ENCODE data around the gene REV1.
A peak's percentile ranks its signal among the peaks of the same experiment; 100 is the strongest.
"Not testable (repeated sequence)": the region's sequence is repeated elsewhere in the genome, so short reads cannot be mapped to it uniquely, and the experiment has no call there.

The REV1 gene

GRCh38 chr2:99485824-99486223 lies 4.0 kb downstream of the REV1 start:
- DNase-seq = no peak

GRCh38 chr2:99485411-99485810 lies 4.4 kb downstream of the REV1 start:
- DNase-seq = peak; percentile 8

GRCh38 chr2:99484205-99484604 lies 5.6 kb downstream of the REV1 start:
- no peak for DNase-seq

- peak; percentile 20 for DNase-seq
Measured at GRCh38 chr2:99481941-99482340, 7.9 kb downstream of the REV1 start.

- no peak for DNase-seq
Measured at GRCh38 chr2:99481527-99481926, 8.3 kb downstream of the REV1 start.

- DNase-seq = no peak
Measured at GRCh38 chr2:99480390-99480789, 9.4 kb downstream of the REV1 start.

- DNase-seq = no peak
Measured at GRCh38 chr2:99478632-99479031, 11.2 kb downstream of the REV1 start.

GRCh38 chr2:99477054-99477453 lies 12.8 kb downstream of the REV1 start:
- DNase-seq = no peak

- DNase-seq = no peak
Measured at GRCh38 chr2:99476629-99477028, 13.2 kb downstream of the REV1 start.

- not testable (repeated sequence) for DNase-seq
Measured at GRCh38 chr2:99475095-99475494, 14.7 kb downstream of the REV1 start.

GRCh38 chr2:99473518-99474083 lies 16.2 kb downstream of the REV1 start:
- DNase-seq = peak; percentile 11

GRCh38 chr2:99472600-99472960 lies 17.2 kb downstream of the REV1 start:
- no peak for DNase-seq

GRCh38 chr2:99471654-99472599 lies 17.9 kb downstream of the REV1 start:
- DNase-seq = no peak

GRCh38 chr2:99470957-99471356 lies 18.9 kb downstream of the REV1 start:
- no peak for DNase-seq

- not testable (repeated sequence) for DNase-seq
Measured at GRCh38 chr2:99470459-99470858, 19.4 kb downstream of the REV1 start.

GRCh38 chr2:99469394-99469793 lies 20.4 kb downstream of the REV1 start:
- DNase-seq = no peak

- DNase-seq = peak; percentile 42
Measured at GRCh38 chr2:99468155-99468554, 21.7 kb downstream of the REV1 start.

- no peak for DNase-seq
Measured at GRCh38 chr2:99467390-99467789, 22.4 kb downstream of the REV1 start.

- DNase-seq = no peak
Measured at GRCh38 chr2:99461828-99462483, 27.9 kb downstream of the REV1 start.

GRCh38 chr2:99458529-99458928 lies 31.3 kb downstream of the REV1 start:
- no peak for DNase-seq

GRCh38 chr2:99451686-99452085 lies 38.1 kb downstream of the REV1 start:
- DNase-seq = no peak

- DNase-seq = no peak
Measured at GRCh38 chr2:99451280-99451679, 38.5 kb downstream of the REV1 start.

- no peak for DNase-seq
Measured at GRCh38 chr2:99450199-99450598, 39.6 kb downstream of the REV1 start.

- DNase-seq = no peak
Measured at GRCh38 chr2:99448556-99448955, 41.3 kb downstream of the REV1 start.
